GM23338 (cell line): ENCODE results near the gene TPSAB1.

ENCODE experiments used
- CREB1 ChIP-seq: fragments of 250-450 bp; sonication (Bioruptor Pico); IDR thresholded peaks from 2 replicates; pipeline ENCODE4 v1.5.0; 2020; ENCODE audit warnings: low read depth, mild to moderate bottlenecking, moderate library complexity
- CTCF ChIP-seq, 2 experiments: fragments of 200-600 bp in 1 of 2; sonication (generic) in 1 of 2; conservative IDR thresholded peaks; 2 replicates each; pipeline versions ENCODE4 v1.5.1 to v1.6.1; 2016 to 2017; ENCODE audit warnings: antibody characterized with exemption in 2 of 2, low read depth in 2 of 2, mild to moderate bottlenecking in 2 of 2, moderate library complexity in 1 of 2
- ETS1 ChIP-seq: IDR thresholded peaks from 2 replicates; pipeline ENCODE4 v1.6.1; 2016; ENCODE audit warnings: antibody characterized with exemption
- EZH2 ChIP-seq: fragments of 200-600 bp; sonication (generic); IDR thresholded peaks from one replicate; pipeline ENCODE4 v1.8.0; 2017; ENCODE audit warnings: antibody characterized with exemption, mild to moderate bottlenecking, low read depth; ENCODE audit not compliant: unreplicated experiment
- EZH2phosphoT487 ChIP-seq: fragments of 200-600 bp; sonication (generic); IDR thresholded peaks from one replicate; pipeline ENCODE4 v1.8.1; 2018; ENCODE audit warnings: antibody characterized with exemption; ENCODE audit not compliant: unreplicated experiment
- JUNB ChIP-seq: IDR thresholded peaks from one replicate; pipeline ENCODE4 v1.6.1; 2016; ENCODE audit warnings: antibody characterized with exemption; ENCODE audit not compliant: unreplicated experiment
- NANOG ChIP-seq: IDR thresholded peaks from 2 replicates; pipeline ENCODE4 v1.6.1; 2016; ENCODE audit warnings: antibody characterized with exemption, borderline replicate concordance
- POLR2AphosphoS5 ChIP-seq: IDR thresholded peaks from 2 replicates; pipeline ENCODE4 v1.6.1; 2016; ENCODE audit warnings: antibody characterized with exemption, low read depth
- REST ChIP-seq: IDR thresholded peaks from one replicate; pipeline ENCODE4 v1.6.1; 2018; ENCODE audit warnings: antibody characterized with exemption; ENCODE audit not compliant: unreplicated experiment

GRCh38 chr16:1285669-1286512 lies 45.4 kb downstream of the TPSAB1 start:
- TF ChIP-seq CTCF (conservative IDR thresholded peaks at IDR 0.05; ENCODE audit: low read depth in 2 of 2) (peak; percentile 40), EZH2 (no peak), POLR2AphosphoS5 (no peak), JUNB (no peak), REST (no peak), EZH2phosphoT487 (no peak), NANOG (no peak), CREB1 (CRISPR knock-in tag) (no peak), ETS1 (no peak)
